ENCODE results near the gene CPLX4.

DNA sequence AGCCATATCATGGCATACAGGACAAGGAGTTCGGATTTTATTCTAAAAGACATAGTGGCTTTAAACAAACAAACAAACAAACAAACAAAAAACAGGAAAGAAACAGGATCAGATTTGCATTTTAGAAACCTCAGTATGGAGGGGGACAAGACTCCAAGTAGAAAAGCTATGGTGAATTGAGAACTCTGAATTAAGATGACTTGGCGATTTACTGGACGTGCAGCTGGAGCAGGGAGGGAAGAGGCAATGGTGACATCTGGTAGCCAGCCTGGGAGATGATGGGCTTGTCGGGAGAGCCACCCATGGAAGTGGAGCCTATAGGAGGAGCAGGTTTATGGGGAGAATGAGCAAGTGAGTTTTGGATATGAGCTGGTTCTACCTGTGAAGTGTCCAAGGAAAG lies 13.2 kb downstream of the CPLX4 start:
- TF ChIP-seq, protein P1, sequence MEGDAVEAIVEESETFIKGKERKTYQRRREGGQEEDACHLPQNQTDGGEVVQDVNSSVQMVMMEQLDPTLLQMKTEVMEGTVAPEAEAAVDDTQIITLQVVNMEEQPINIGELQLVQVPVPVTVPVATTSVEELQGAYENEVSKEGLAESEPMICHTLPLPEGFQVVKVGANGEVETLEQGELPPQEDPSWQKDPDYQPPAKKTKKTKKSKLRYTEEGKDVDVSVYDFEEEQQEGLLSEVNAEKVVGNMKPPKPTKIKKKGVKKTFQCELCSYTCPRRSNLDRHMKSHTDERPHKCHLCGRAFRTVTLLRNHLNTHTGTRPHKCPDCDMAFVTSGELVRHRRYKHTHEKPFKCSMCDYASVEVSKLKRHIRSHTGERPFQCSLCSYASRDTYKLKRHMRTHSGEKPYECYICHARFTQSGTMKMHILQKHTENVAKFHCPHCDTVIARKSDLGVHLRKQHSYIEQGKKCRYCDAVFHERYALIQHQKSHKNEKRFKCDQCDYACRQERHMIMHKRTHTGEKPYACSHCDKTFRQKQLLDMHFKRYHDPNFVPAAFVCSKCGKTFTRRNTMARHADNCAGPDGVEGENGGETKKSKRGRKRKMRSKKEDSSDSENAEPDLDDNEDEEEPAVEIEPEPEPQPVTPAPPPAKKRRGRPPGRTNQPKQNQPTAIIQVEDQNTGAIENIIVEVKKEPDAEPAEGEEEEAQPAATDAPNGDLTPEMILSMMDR (IDR thresholded peaks at IDR 0.05), result no peak
- no peak for TF ChIP-seq ZFX (IDR thresholded peaks at IDR 0.05; ENCODE audit: borderline replicate concordance)
